Measurements from ENCODE around the gene GRIP1. TPM values are rescaled to one million over a fixed set of nuclear protein-coding genes. Genes with fewer than 3 reads are reported as not detected.

The GRIP1 gene
- total RNA-seq, 2 donors from 2014 or later, result 0.66 to 0.82 TPM

DNA sequence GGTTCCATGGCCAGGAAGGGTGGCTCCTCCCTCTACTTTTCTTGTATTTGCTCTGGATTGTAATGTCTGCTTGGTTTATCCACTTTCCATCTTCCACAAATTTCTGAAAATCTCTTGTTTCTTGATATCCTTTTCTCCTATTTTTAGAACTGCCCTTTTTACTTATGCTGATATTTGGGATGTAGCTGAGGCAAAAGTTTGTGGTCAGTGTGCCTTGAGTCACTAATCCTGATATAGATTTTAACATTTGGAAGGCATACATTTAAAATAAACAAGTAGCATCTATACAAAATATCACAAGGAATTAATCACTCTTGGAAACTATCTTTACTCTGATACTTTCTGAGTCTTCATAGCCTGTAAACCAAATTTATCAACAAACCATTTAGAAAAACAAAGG is 11.0 kb downstream of the GRIP1 start:
- DNase-seq (ENCODE audit: low spot score in 2 of 2), result no peak
- Mint-ChIP-seq H3K9me3 (no peaks in the 10 kb centered on the region), H3K36me3 (no peaks in the 10 kb centered on the region), H3K27ac (no peak overlapping the region)
- ATAC-seq, result no peak

DNA sequence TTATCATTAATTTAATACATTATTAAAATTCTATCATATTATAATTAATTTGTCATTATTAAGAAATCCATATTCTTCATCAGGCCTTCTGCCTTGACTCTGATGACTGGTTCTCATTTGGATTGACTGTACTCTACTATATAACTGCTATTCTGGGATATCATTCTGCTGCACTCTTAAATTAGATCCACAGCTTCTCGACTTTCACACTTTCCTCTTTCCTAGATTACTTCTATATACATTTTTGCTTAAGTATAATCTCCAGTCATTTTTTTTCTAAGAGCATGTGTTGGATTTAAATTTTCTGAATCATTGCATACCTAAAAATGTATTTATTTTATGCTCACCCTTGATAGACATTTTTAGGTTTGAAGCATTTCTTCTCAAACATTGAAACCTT is 12.4 kb downstream of the GRIP1 start:
- Mint-ChIP-seq H3K9me3 (no peaks in the 10 kb centered on the region), H3K27ac (no peak overlapping the region), H3K36me3 (no peaks in the 10 kb centered on the region)
- ATAC-seq (no peak), DNase-seq (ENCODE audit: low spot score in 2 of 2) (no peak)

DNA sequence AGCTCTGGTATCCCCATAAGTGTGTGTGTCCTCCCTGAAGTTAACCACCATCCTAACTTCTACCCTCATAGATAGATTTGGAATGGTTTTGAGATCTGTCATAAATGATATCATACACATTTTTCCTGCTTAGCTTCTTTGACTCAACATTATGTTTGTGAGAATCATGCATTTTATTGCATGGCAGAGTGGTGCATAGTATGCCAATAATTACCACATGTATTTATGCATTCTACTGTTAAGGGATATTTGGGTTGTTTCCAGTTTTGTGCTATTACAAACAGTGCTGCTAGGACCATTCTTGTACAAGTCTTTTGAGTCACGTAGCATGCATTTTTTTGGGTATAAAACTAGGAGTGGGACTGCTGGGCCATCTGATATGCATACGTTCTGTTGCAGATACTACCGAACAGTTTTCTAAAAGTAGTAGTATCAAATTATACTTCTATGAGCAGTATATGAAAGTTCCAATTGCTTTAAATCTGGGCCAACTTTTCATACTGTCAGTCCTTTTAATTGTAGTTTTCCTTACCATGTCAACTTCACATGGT is 13.4 kb downstream of the GRIP1 start:
- no peaks in the 10 kb centered on the region for H3K36me3 Mint-ChIP-seq
- no peak for ATAC-seq
- no peak overlapping the region for H3K27ac Mint-ChIP-seq
- H3K9me3 Mint-ChIP-seq, result no peaks in the 10 kb centered on the region
- DNase-seq (ENCODE audit: low spot score in 2 of 2), result no peak

DNA sequence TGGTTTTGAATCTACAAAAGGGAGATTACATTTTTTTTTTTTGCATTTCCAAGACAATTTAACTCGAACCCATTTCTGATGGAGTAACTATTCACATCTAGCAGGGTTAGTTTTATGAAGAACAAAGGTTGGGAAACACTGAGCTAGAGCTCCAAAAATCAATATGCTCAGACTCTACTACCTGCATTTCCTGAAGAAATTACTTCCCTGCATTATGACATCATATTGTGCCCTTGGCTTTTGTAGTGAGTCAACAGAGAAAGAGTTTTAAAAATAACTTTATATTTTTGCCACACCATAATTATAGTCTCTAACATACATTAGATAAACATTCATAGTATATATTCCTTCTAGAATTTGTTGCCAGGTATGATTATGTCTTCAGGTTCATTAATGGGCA is 14.8 kb downstream of the GRIP1 start:
- H3K9me3 Mint-ChIP-seq, result no peaks in the 10 kb centered on the region

DNA sequence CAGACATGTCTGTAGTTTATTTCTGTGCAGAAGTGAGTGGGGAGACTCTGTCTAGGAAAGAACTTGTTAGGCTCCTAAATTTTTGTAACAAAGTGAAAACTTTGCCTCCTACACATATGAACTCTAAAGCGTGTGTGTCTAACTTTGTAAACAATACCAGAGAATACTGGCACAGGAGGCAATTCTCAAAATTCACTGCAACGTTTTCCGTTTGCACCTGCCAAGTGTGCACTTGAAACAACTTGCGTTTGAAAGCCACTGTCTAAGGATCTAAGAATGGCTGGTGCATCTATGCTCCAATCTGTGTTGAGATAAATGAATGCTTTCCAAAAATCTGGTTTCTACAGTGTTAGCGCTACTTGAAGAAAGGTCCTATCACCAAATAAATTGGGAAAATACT is 15.3 kb downstream of the GRIP1 start:
- H3K36me3 Mint-ChIP-seq, result no peaks in the 10 kb centered on the region
- no peaks in the 10 kb centered on the region for H3K9me3 Mint-ChIP-seq
- no peak overlapping the region for H3K27ac Mint-ChIP-seq
- no peak for DNase-seq (ENCODE audit: low spot score in 2 of 2)
- no peak for ATAC-seq

More for the DNA sequence above, 14.8 kb downstream of the GRIP1 start:
- DNase-seq (ENCODE audit: low spot score in 2 of 2) (no peak), ATAC-seq (no peak)
- Mint-ChIP-seq H3K36me3 (no peaks in the 10 kb centered on the region), H3K27ac (no peak overlapping the region)

DNA sequence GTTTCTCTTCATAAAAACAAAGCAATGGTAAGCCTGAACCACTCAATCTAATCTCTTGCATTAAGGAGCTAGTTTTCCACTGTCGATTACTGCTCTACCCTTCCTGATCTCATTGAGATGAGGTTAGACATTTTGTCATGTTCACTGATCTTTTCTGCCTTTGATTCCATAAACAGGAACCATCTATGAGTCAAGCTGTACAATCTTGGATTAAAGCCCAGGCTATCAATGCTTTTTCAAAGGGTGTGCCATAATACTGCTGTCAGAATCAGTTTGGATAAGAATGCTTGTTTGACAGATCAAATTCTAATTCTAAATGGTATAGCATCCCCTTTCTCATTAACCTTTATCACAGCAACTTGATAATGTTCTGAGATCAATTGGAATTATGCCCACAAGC is 16.1 kb downstream of the GRIP1 start:
- no peak overlapping the region for H3K27ac Mint-ChIP-seq
- ATAC-seq (no peak), DNase-seq (ENCODE audit: low spot score in 2 of 2) (no peak)
- H3K36me3 Mint-ChIP-seq, result no peaks in the 10 kb centered on the region
- H3K9me3 Mint-ChIP-seq, result no peaks in the 10 kb centered on the region

DNA sequence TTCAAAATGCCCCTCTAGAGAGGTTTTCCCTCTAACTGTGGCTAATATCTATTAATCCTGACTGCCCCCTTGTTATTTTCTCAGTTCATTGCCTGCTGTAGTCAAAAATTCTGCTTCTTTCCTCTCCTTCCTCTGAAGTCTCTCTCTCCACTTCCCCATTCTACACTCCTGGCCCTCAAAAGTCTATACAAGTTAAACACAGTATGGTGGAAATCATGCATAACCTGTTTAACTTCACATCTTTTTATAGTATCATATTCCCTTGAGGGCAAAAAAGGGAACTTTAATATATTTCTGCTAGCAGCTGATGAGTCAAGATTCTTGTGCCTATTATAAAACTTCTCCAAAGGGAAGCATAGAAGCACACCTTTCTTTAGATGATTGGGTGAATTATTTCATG is 16.7 kb downstream of the GRIP1 start:
- ATAC-seq (no peak), DNase-seq (ENCODE audit: low spot score in 2 of 2) (no peak)
- no peaks in the 10 kb centered on the region for H3K36me3 Mint-ChIP-seq
- H3K9me3 Mint-ChIP-seq, result no peaks in the 10 kb centered on the region
- H3K27ac Mint-ChIP-seq, result no peak overlapping the region

DNA sequence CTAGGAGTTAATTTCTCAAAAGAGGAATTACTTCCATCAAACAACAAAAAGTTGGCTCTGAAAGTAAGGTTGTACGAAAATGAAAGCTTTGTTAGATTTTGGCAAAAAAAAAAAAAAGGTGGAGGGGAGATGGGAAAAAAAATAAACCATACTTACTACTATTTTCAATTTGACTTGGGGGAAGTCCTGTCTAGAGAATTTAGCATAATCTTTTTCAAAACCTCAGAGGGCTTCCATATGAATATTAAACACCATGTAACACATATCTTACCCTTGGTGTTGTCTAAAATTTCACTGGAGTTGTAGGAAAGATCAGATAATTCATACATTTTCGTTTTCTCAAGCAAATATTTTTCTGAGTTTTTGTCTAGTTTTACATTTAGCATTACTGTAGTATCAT is 17.5 kb downstream of the GRIP1 start:
- no peak for DNase-seq (ENCODE audit: low spot score in 2 of 2)
- ATAC-seq, result no peak
- no peaks in the 10 kb centered on the region for H3K9me3 Mint-ChIP-seq
- H3K27ac Mint-ChIP-seq, result no peak overlapping the region
- no peaks in the 10 kb centered on the region for H3K36me3 Mint-ChIP-seq

DNA sequence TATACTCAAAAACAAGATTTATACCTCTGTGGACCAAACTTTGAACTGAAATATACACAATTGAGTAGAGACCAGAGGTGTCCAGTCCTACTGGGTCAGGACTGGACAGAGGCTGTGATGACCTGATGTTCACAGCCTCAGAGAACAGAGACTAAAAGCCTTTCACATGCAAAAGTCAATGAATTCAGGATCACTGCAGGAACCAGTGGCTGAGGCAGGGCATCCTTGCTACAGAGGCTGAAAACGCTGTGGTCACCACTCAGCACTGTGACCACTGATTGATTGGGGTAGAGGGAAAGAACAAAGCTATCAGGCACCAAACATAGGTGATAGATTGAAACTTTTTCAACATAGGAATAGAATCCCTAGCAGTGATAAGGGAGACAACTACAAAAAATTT is 25.1 kb downstream of the GRIP1 start:
- no peak for ATAC-seq
- Mint-ChIP-seq H3K36me3 (no peaks in the 10 kb centered on the region), H3K27ac (no peak overlapping the region), H3K9me3 (no peaks in the 10 kb centered on the region)
- no peak for DNase-seq (ENCODE audit: low spot score in 2 of 2)

DNA sequence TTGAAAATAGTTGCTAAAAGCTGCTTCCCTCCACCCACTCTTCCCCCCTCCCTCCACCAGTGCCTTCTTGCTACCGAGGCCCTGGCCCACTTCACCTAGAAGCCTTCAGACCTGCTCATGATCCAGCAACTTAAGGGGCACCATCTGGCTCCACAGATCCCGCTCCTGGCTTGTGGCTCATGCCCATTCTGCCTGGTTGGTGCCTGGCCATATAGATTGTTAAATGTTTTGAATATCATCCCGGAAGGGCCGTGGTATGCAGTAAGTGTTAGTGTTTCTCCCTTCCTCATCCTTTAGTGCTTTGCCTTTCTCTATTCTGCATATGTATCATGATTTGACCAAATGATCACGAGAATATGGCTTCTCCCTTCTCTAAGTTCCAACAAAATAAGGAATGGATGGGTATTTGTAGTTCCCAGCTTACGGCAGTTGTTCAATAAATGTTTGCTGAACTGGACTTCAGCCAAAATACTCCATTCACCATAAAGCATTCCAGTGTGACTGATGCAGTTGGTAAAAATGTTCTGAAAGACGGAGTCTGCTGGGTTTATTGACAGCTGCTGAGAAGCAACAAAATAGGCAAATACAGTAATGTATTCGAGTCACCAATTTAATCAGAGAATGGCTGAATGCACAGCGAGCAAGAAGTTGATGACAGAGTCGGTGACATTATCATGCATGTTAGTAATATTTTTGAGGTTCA is 30.7 kb downstream of the GRIP1 start:
- no peaks in the 10 kb centered on the region for H3K36me3 Mint-ChIP-seq
- H3K9me3 Mint-ChIP-seq, result peaks cover 0 to 2% of the 10 kb centered on the region in 2 donors
- DNase-seq (ENCODE audit: low spot score in 2 of 2) (no peak), ATAC-seq (no peak)
- no peak overlapping the region for H3K27ac Mint-ChIP-seq

DNA sequence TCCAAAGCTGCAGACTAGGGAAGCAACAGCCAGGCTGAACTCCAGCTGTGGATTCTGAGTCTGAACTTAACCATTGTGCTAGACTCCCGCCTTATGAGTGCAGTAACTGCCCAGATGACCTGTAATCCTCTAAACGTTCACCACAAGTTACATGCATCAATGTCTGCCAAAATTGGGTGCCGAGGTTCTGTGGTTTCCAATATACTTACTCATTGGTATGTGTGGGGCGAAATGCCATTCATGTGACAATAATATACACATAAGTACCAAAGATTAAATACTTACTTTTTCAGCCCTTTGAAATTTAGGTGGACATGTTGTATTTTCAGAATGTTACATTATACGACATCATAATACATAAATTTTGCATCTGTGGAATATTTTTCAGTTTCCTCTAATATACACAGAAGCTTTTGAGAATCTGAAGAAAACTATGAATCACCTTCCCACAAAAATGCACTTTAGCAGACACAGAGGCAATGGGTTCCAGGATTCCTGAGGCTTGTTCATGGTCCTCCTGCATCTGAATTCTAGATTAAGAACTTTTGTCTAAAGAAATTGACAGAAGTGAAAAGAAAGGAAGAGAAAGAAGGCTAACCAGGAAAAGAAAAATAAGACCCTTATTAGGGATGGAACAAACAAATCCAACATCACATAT is 31.7 kb downstream of the GRIP1 start:
- H3K36me3 Mint-ChIP-seq, result no peaks in the 10 kb centered on the region
- H3K9me3 Mint-ChIP-seq, result peaks cover 0 to 2% of the 10 kb centered on the region in 2 donors
- ATAC-seq (no peak), DNase-seq (ENCODE audit: low spot score in 2 of 2) (no peak)
- no peak overlapping the region for H3K27ac Mint-ChIP-seq

DNA sequence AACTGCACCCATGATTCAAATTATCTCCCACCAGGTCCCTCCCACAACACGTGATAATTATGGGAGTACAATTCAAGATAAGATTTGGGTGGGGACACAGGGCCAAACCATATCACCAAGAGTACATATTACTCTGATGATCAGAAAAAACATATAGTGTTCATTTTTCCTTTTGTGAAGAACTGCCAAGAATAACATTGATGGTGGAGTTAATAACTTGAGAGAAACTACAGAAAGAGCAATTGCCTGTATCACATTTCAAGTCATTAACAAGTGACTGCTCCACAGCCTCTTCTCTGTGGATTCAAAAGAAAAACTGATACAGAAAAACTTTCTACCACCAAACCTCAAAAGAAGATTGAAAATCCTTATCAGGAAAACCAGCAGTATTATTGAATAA is 34.7 kb downstream of the GRIP1 start:
- H3K9me3 Mint-ChIP-seq, result peaks cover 0 to 2% of the 10 kb centered on the region in 2 donors
- no peak for ATAC-seq
- H3K36me3 Mint-ChIP-seq, result no peaks in the 10 kb centered on the region

DNA sequence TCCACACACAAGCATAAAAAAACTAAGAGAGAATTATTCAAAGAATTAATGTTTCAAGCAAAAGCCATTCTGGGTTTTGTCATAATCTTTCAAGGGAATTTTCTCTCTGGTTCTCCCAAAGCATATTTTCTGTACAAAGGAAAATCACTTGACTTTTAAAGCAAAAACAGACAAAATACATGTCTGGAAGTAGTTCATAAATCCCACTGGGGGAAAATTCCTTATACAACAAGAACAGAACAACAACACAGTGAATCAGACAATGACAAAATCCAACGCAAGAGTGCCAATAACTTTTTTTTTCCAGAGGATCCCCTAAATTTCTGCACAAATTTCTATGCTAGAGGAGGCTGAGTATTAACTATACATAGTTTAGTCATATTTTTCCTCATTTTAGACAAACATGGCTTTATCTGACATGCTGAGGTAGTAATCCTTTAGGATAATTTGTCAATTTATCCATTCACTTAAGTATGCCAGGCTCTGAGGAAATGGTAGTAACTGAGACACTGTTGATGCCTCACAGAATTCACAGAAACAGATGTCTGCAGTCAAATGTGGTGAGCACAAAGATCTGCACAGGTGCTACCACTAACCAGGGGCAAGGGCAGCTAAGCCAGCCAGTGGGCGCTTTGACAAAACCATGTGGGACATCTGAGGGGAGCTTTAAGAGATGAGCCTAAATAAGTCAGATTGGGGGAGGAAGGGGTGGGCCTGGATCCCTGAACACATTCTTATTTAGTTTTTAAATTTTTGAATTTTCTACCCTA is 38.0 kb downstream of the GRIP1 start:
- no peaks in the 10 kb centered on the region for H3K36me3 Mint-ChIP-seq
- no peak overlapping the region for H3K27ac Mint-ChIP-seq
- no peaks in the 10 kb centered on the region for H3K9me3 Mint-ChIP-seq
- DNase-seq (ENCODE audit: low spot score in 2 of 2), result no peak
- no peak for ATAC-seq

More for the DNA sequence above, 34.7 kb downstream of the GRIP1 start:
- no peak for DNase-seq (ENCODE audit: low spot score in 2 of 2)
- no peak overlapping the region for H3K27ac Mint-ChIP-seq

DNA sequence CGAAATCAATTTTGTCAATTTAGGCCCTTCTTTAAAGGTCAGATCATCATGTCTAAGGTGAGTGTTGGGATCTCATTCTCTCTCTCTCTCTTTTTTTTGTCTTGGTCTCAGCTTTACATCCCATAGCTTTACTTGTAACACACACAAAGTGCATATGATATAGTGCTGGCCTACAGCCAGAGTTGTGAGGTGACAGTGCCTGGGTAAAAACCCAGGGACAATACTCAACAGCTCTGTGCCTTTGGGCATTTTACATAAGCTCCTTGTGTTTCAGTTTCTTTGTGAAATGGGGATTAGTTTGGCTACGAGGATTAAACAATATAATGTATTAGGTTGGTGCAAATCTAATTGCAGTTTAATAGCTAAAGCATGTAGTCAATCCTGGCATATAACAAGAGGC is 40.2 kb downstream of the GRIP1 start:
- no peak for ATAC-seq
- no peak for DNase-seq (ENCODE audit: low spot score in 2 of 2)
- H3K9me3 Mint-ChIP-seq, result no peaks in the 10 kb centered on the region

DNA sequence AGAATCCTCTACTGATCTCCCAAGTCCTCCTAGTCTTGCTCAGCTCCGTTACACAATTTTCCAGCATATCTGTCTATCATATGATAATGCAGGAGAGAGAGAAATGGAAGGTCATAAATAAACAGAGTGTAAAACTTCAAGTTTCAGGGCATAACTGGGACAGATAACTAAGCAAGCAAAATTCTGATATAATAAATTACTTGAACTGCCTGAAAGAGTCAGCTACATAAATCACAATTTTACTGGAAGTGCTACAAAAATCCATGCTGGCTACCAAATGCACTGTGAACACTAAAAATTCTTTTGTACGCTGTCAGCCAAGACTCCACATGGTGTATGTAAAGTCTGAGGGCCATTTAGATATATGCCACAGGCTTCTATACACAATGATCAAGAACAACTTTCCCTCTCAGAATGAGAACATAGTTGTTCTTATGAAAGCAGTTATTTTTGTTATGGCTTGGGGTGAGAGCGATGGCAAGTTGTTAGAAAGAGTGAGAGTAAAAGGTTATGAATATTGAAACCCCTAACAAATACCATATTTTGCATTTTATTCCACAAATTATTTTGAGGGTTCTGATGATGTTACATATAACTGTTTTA is 41.1 kb downstream of the GRIP1 start:
- ATAC-seq, result no peak
- no peak overlapping the region for H3K27ac Mint-ChIP-seq
- no peak for DNase-seq (ENCODE audit: low spot score in 2 of 2)
- no peaks in the 10 kb centered on the region for H3K36me3 Mint-ChIP-seq
- no peaks in the 10 kb centered on the region for H3K9me3 Mint-ChIP-seq

More for the DNA sequence above, 40.2 kb downstream of the GRIP1 start:
- Mint-ChIP-seq H3K27ac (no peak overlapping the region), H3K36me3 (no peaks in the 10 kb centered on the region)

DNA sequence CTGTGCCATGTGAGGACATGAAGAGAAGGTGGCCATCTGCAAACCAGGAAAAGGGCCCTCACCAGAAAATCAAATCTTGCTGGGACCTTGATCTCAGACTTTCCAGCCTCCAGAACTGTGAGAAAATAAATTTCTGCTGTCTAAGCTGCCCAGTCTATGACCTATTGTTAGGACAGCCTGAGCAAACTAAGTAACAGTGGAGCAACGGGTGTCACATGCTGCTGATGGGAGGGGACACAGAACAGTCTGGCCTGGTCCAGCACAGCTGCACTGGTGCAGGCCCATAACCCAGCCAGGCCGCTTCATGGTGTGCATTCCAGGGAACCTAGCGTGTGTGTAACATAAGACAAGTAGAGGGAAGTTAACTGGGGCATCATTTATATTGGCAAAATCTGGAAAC is 42.1 kb downstream of the GRIP1 start:
- Mint-ChIP-seq H3K27ac (no peak overlapping the region), H3K9me3 (no peaks in the 10 kb centered on the region), H3K36me3 (no peaks in the 10 kb centered on the region)
- no peak for ATAC-seq
- DNase-seq (ENCODE audit: low spot score in 2 of 2), result no peak

DNA sequence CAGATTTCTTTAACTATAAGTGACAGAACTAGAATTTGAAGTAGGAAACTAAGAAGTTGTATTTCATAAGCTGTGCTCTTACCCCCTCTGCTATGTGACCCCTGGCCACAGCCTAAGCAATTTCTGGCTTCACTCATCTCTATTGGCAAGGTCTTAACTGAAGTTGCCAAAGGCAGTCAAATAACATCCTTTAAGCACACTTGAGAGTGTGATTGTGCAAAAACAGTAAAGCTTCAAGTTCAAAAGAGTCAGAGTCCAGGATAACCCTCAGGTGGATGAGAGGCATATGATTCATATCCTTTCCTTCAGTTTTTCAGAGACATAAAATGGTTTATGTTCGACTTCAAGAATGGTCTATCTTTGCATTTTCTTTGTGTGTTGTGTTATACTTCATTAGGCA is 45.2 kb downstream of the GRIP1 start:
- Mint-ChIP-seq H3K36me3 (no peaks in the 10 kb centered on the region), H3K9me3 (no peaks in the 10 kb centered on the region), H3K27ac (no peak overlapping the region)
- ATAC-seq (no peak), DNase-seq (ENCODE audit: low spot score in 2 of 2) (no peak)

Measured in activated naive CD4-positive, alpha-beta T cell treated with anti-CD3 and anti-CD28 coated beads, Interleukin-2, amount 50 U/mL, for 72 hours (primary cell).